WTC11 (cell line): ENCODE results near the gene PSAT1.

Experiments used
- NR2C2 ChIP-seq: sonication (generic); formaldehyde crosslinking; IDR thresholded peaks from 2 replicates; pipeline ENCODE4 v1.8.0; 2022; ENCODE audit warnings: mild to moderate bottlenecking, missing genetic modification reagents
- ZNF512 ChIP-seq: sonication (generic); formaldehyde crosslinking; IDR thresholded peaks from 2 replicates; pipeline ENCODE4 v1.8.1; 2022; ENCODE audit warnings: missing genetic modification reagents, borderline replicate concordance

GRCh38 chr9:78356634-78357033, 59.7 kb downstream of the PSAT1 start:
- TF ChIP-seq ZNF512 (CRISPR knock-in tag) = no peak
- no peak for TF ChIP-seq NR2C2
